WTC11 (cell line): ENCODE data around the gene KLHL35. TPM values are rescaled to one million over a fixed set of nuclear protein-coding genes. Genes with fewer than 3 reads are reported as not detected.

ENCODE experiments used
- ATAC-seq: fragments of 200-7000 bp; cut with Tn5 transposase; 2 replicates; pipeline ENCODE4 v1.10.0; 2021; ENCODE audit warnings: mild to moderate bottlenecking, moderate library complexity
- CTCF ChIA-PET: fragments of 300-600 bp; sonication (Branson Sonifier 250); formaldehyde crosslinking; loops from one replicate; lab custom pipeline; 2021; ENCODE audit warnings: antibody characterized with exemption; lab: Charles Lee
- POLR2A ChIA-PET: fragments of 350-600 bp; sonication (Branson Sonifier 250); formaldehyde crosslinking; loops from one replicate; lab custom pipeline; 2021; ENCODE audit warnings: antibody characterized with exemption; lab: Charles Lee
- DNase-seq: peaks from one replicate; pipeline ENCODE4 v3.0.0; 2021; ENCODE audit warnings: low spot score
- H3K27ac Mint-ChIP-seq: 2 replicates; pipeline ENCODE4 v1.8.0; 2021; ENCODE audit warnings: mixed read lengths
- H3K27me3 Mint-ChIP-seq: 2 replicates; pipeline ENCODE4 v1.8.0; 2021; ENCODE audit warnings: low read depth, mild to moderate bottlenecking, moderate library complexity, mixed read lengths
- H3K36me3 Mint-ChIP-seq: 2 replicates; pipeline ENCODE4 v1.8.0; 2021; ENCODE audit warnings: mixed read lengths
- H3K4me1 Mint-ChIP-seq: 2 replicates; pipeline ENCODE4 v1.8.0; 2022; ENCODE audit warnings: mixed read lengths
- H3K4me3 Mint-ChIP-seq: 2 replicates; pipeline ENCODE4 v1.8.0; 2021; ENCODE audit warnings: mild to moderate bottlenecking, moderate library complexity, mixed read lengths
- H3K9me3 Mint-ChIP-seq: 2 replicates; pipeline ENCODE4 v1.8.0; 2021; ENCODE audit warnings: mixed read lengths
- MYBL2 ChIP-seq: sonication (generic); formaldehyde crosslinking; IDR thresholded peaks from 2 replicates; pipeline ENCODE4 v1.8.1; 2023; ENCODE audit warnings: mild to moderate bottlenecking, moderate library complexity, missing genetic modification reagents
- NFE2L1 ChIP-seq: sonication (generic); formaldehyde crosslinking; IDR thresholded peaks from 2 replicates; pipeline ENCODE4 v1.8.1; 2023; ENCODE audit warnings: missing genetic modification reagents
- PRRX2 ChIP-seq: fragments of 250-450 bp; sonication (Bioruptor Pico); IDR thresholded peaks from 2 replicates; pipeline ENCODE4 v1.8.0; 2021; ENCODE audit warnings: mild to moderate bottlenecking
- SMAD4 ChIP-seq: sonication (generic); formaldehyde crosslinking; IDR thresholded peaks from 2 replicates; pipeline ENCODE4 v1.8.0; 2022; ENCODE audit warnings: mild to moderate bottlenecking, missing genetic modification reagents
- ZNF138 ChIP-seq: sonication (generic); formaldehyde crosslinking; conservative IDR thresholded peaks from 2 replicates; pipeline ENCODE4 v1.8.1; 2022; ENCODE audit warnings: mild to moderate bottlenecking, moderate library complexity, missing genetic modification reagents
- ZNF317 ChIP-seq: sonication (generic); formaldehyde crosslinking; IDR thresholded peaks from 2 replicates; pipeline ENCODE4 v1.8.1; 2023; ENCODE audit warnings: low read depth, mild to moderate bottlenecking, moderate library complexity, missing genetic modification reagents, borderline replicate concordance
- total RNA-seq: library from RNA; stranded (reverse); gene quantifications from 3 replicates; pipeline ENCODE4 v1.2.3, GENCODE V29; 2021
- TF ChIP-seq, protein P1 (sequence below): fragments of 250-450 bp; sonication (Bioruptor Pico); conservative IDR thresholded peaks from 2 replicates; pipeline ENCODE4 v1.9.0; 2021; ENCODE audit warnings: mild to moderate bottlenecking
- TF ChIP-seq, protein P2 (sequence below): sonication (generic); formaldehyde crosslinking; IDR thresholded peaks from 2 replicates; pipeline ENCODE4 v1.8.0; 2022; ENCODE audit warnings: missing genetic modification reagents

Gene KLHL35
- total RNA-seq, 1 experiment from 2014 or later = 0.22 TPM

DNA sequence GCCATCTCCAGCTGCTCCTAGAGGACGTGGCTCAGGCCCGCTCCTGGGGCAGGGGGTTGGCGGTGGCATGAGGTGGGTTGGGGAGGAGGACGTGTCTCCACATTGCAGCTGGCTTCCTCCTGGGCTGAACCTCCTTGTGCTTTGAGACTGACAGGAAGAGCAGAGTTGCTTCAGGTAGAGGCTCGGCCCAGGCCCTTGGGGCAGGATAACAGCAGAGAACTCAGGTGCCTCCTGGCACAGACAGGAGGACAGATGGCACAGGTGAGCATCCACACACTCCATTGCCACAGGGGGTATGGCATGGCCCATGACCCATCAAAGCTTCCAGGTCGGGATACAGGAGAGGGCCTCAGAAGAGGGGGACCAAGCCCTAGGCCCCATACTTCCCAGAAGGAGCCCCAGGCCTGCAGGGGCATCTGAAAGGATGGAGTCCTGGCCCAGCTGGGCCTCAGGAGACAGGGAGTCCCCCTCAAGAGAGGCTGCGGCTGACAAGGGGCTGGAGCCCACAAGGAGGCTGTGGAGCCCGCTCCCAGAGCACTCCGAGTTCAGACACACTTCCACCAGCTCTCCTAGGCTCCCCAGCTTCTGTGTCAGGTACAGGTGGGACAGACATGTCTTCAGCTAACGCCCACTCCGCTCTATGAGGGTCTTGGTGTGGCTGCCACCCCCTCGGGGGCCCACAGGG is 2.0 kb upstream of the KLHL35 start:
- TF ChIP-seq, protein P1, sequence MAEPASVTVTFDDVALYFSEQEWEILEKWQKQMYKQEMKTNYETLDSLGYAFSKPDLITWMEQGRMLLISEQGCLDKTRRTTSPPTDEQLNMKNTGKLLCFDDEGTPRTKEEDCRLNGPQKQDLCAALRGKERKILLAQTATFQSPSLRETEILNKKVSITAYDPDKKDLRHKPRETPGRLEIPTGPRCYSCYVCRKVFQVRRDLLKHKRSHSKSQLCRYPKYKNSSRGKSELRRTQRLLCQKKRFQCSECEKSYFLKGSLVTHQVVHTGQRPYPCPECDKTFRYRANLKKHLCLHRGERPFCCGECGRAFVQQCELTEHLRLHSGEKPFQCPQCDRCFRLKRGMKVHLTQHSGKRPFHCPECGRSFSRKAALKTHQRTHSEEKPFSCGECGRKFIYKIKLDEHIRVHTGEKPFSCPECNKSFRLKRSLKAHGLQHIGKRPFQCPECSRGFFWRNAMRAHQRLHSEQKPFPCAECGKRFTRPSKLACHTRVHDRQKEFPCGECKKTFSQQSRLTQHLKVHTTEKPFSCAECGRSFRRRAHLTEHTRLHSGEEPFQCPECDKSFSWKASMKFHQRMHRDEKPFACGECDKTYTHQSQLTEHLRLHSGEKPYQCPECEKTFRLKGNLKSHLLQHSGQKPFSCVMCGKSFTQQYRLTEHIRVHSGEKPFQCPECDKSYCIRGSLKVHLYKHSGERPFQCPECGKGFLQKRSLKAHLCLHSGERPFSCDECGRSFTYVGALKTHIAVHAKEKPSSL (CRISPR knock-in tag) = no peak
- TF ChIP-seq SMAD4 (CRISPR knock-in tag) (no peak), ZNF138 (CRISPR knock-in tag) (no peak)
- TF ChIP-seq, all 79 proteins: peak for 0
- POLR2A ChIA-PET = no interaction called here

DNA sequence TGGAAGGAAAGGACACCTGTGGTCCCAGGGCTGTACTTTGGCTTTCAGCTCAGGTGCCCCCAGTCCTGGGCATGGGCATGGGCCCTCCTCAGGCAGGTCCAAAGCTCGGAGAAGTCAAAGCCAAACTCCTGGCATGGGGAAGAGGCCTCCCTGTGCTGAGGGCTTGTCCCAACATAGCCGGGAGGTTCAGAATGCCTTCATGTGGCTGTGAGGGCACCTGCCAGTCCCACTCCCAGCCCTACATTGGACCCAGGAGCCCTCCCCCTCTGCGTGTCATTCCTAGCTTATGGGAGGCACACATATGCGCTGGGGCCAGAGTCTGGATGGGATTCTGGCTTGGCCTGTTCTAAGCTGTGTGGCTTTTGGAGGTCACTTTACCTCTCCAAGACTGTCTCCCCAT is 1.0 kb upstream of the KLHL35 start:
- peaks cover 5% of the 10 kb centered on the region for H3K9me3 Mint-ChIP-seq
- CTCF ChIA-PET = interaction anchor here (0.8 to 4.9 kb wide), 6 partner anchors 8 to 164 kb away, joined by 3 to 31 read pairs (median 6); no protein-coding TSS in a partner anchor

More for the DNA sequence above, 2.0 kb upstream of the KLHL35 start:
- peaks cover 41% of the 10 kb centered on the region for H3K27me3 Mint-ChIP-seq
- CTCF ChIA-PET = interaction anchor here (1.3 to 4.9 kb wide), 3 partner anchors 10 to 97 kb away, joined by 3 to 31 read pairs (median 24); no protein-coding TSS in a partner anchor
- H3K4me1 Mint-ChIP-seq = peaks cover 37% of the 10 kb centered on the region
- H3K36me3 Mint-ChIP-seq = no peaks in the 10 kb centered on the region
- DNase-seq = no peak
- H3K27ac Mint-ChIP-seq = no peak overlapping the region
- no peak overlapping the region for H3K4me3 Mint-ChIP-seq
- H3K9me3 Mint-ChIP-seq = no peaks in the 10 kb centered on the region
- ATAC-seq = no peak

DNA sequence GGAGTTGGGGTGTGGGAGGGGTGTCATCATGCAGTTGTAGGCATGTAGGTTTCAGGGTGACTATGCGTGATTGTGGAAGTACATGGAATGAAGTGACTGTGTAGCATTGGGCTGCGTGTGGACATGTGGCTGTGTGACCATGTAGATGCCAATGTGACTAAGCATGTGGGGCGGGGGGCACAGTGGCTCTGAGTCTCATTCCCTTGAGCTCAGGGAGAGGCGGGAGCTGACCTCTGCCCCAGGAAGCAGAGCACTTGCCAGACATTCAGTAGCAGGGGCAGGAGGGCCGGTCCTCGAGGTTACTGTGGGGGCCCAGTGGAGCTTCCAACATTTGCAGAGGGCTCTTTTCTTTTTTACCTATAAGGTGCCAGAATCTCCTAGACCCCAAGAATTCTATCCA is 440 bp upstream of the KLHL35 start:
- Mint-ChIP-seq H3K27me3 (peaks cover 50% of the 10 kb centered on the region), H3K4me1 (peaks cover 27% of the 10 kb centered on the region), H3K36me3 (peaks cover 9% of the 10 kb centered on the region)
- no peak for ATAC-seq
- POLR2A ChIA-PET = no interaction called here
- TF ChIP-seq PRRX2 (no peak), ZNF317 (CRISPR knock-in tag) (no peak)
- TF ChIP-seq, all 79 proteins: peak for 0
- H3K4me3 Mint-ChIP-seq = peak overlapping the region; percentile 51
- CTCF ChIA-PET = interaction anchor here (0.8 to 4.9 kb wide), 7 partner anchors 8 to 164 kb away, joined by 3 to 31 read pairs (median 7); no protein-coding TSS in a partner anchor
- peaks cover 9% of the 10 kb centered on the region for H3K9me3 Mint-ChIP-seq
- H3K27ac Mint-ChIP-seq = no peak overlapping the region
- no peak for DNase-seq

More for the DNA sequence above, 1.0 kb upstream of the KLHL35 start:
- peaks cover 33% of the 10 kb centered on the region for H3K4me1 Mint-ChIP-seq
- no peak for TF ChIP-seq NFE2L1 (CRISPR knock-in tag)
- TF ChIP-seq, all 79 proteins: peak for 0
- DNase-seq (no peak), ATAC-seq (no peak)
- POLR2A ChIA-PET = no interaction called here
- Mint-ChIP-seq H3K4me3 (no peak overlapping the region), H3K27ac (no peak overlapping the region), H3K36me3 (peaks cover 5% of the 10 kb centered on the region), H3K27me3 (peaks cover 49% of the 10 kb centered on the region)

GRCh38 chr11:75431533-75432525 is 1.2 kb downstream of the KLHL35 start:
- POLR2A ChIA-PET = no interaction called here
- H3K27me3 Mint-ChIP-seq = peaks cover 66% of the 10 kb centered on the region
- peak overlapping the region; percentile 72 for H3K4me3 Mint-ChIP-seq
- DNase-seq (peak; percentile 36), ATAC-seq (0 out of 2 replicates have a peak, but pooled peaks have one; percentile 3)
- H3K36me3 Mint-ChIP-seq = peaks cover 9% of the 10 kb centered on the region
- H3K4me1 Mint-ChIP-seq = peaks cover 30% of the 10 kb centered on the region
- H3K9me3 Mint-ChIP-seq = peaks cover 9% of the 10 kb centered on the region
- CTCF ChIA-PET = interaction anchor here (0.6 to 4.9 kb wide), 13 partner anchors 10 to 1615 kb away, joined by 3 to 31 read pairs (median 4); partner anchors contain the start of gene GDPD5
- H3K27ac Mint-ChIP-seq = no peak overlapping the region
- TF ChIP-seq, protein P2, sequence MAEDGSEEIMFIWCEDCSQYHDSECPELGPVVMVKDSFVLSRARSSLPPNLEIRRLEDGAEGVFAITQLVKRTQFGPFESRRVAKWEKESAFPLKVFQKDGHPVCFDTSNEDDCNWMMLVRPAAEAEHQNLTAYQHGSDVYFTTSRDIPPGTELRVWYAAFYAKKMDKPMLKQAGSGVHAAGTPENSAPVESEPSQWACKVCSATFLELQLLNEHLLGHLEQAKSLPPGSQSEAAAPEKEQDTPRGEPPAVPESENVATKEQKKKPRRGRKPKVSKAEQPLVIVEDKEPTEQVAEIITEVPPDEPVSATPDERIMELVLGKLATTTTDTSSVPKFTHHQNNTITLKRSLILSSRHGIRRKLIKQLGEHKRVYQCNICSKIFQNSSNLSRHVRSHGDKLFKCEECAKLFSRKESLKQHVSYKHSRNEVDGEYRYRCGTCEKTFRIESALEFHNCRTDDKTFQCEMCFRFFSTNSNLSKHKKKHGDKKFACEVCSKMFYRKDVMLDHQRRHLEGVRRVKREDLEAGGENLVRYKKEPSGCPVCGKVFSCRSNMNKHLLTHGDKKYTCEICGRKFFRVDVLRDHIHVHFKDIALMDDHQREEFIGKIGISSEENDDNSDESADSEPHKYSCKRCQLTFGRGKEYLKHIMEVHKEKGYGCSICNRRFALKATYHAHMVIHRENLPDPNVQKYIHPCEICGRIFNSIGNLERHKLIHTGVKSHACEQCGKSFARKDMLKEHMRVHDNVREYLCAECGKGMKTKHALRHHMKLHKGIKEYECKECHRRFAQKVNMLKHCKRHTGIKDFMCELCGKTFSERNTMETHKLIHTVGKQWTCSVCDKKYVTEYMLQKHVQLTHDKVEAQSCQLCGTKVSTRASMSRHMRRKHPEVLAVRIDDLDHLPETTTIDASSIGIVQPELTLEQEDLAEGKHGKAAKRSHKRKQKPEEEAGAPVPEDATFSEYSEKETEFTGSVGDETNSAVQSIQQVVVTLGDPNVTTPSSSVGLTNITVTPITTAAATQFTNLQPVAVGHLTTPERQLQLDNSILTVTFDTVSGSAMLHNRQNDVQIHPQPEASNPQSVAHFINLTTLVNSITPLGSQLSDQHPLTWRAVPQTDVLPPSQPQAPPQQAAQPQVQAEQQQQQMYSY = peak; percentile 95
- no peak for TF ChIP-seq MYBL2 (CRISPR knock-in tag)
